Naive thymus-derived CD4-positive, alpha-beta T cell (primary cell): Measurements from ENCODE around the gene MGAT5B. TPM values are rescaled to one million over a fixed set of nuclear protein-coding genes. Genes with fewer than 3 reads are reported as not detected.

ENCODE experiments used
- ATAC-seq: fragments of 150-1000 bp; cut with Tn5 transposase; 2 replicates; pipeline ENCODE4 v1.10.0; 2021; ENCODE audit warnings: mild to moderate bottlenecking, moderate library complexity
- CTCF ChIA-PET: fragments of 350-600 bp; sonication (Branson Sonifier 250); formaldehyde crosslinking; loops from one replicate; lab custom pipeline; 2021; ENCODE audit warnings: antibody characterized with exemption; lab: Charles Lee
- POLR2A ChIA-PET: fragments of 350-600 bp; sonication (Branson Sonifier 250); formaldehyde crosslinking; loops from one replicate; lab custom pipeline; 2021; ENCODE audit warnings: antibody characterized with exemption, inconsistent platforms; lab: Charles Lee
- DNase-seq, 9 donors: peaks; one replicate each; pipeline versions ENCODE4 v3.0.0 to v3.0.0-alpha.2; 2020 to 2022; ENCODE audit warnings: mixed read lengths in 1 of 9
- H3K27ac ChIP-seq: one replicate; pipeline ENCODE4 v1.7.0; 2013; ENCODE audit warnings: mild to moderate bottlenecking, low read depth, low read length, moderate library complexity
- H3K27me3 ChIP-seq, 2 donors: one replicate each; pipeline ENCODE4 v1.7.0; 2013; ENCODE audit warnings: low read length in 2 of 2, mild to moderate bottlenecking in 2 of 2, moderate library complexity in 2 of 2; ENCODE audit not compliant: control insufficient read depth in 2 of 2, insufficient read depth in 2 of 2
- H3K36me3 ChIP-seq, 3 experiments: 1 replicate in 2 of 3; 2 replicates in 1 of 3; pipeline ENCODE4 v1.7.0; 2013; ENCODE audit warnings: low read length in 3 of 3, mild to moderate bottlenecking in 3 of 3, moderate library complexity in 1 of 3; ENCODE audit not compliant: insufficient read depth in 3 of 3, control insufficient read depth in 2 of 3
- H3K4me1 ChIP-seq, 2 donors: one replicate each; pipeline ENCODE4 v1.7.0; 2013; ENCODE audit warnings: low read length in 2 of 2, mild to moderate bottlenecking in 2 of 2, moderate library complexity in 1 of 2; ENCODE audit not compliant: control insufficient read depth in 2 of 2, insufficient read depth in 2 of 2
- H3K4me3 ChIP-seq: 2 replicates; pipeline ENCODE4 v1.7.0; 2013; ENCODE audit warnings: mild to moderate bottlenecking, low read length
- H3K9me3 ChIP-seq, 3 experiments: 1 replicate in 2 of 3; 2 replicates in 1 of 3; pipeline ENCODE4 v1.7.0; 2013; ENCODE audit warnings: low read length in 3 of 3; ENCODE audit not compliant: control insufficient read depth in 2 of 3
- H3K27ac Mint-ChIP-seq, 9 donors: one replicate each; pipeline ENCODE4 v1.8.0; 2020 to 2022; ENCODE audit warnings: mixed read lengths in 9 of 9, mild to moderate bottlenecking in 8 of 9, moderate library complexity in 5 of 9, inconsistent platforms in 2 of 9
- H3K27me3 Mint-ChIP-seq, 5 donors: one replicate each; pipeline ENCODE4 v1.8.0; 2021 to 2022; ENCODE audit warnings: mixed read lengths in 5 of 5, mild to moderate bottlenecking in 1 of 5
- H3K36me3 Mint-ChIP-seq, 5 donors: one replicate each; pipeline ENCODE4 v1.8.0; 2020 to 2022; ENCODE audit warnings: mixed read lengths in 5 of 5, mild to moderate bottlenecking in 3 of 5, inconsistent platforms in 1 of 5
- H3K4me1 Mint-ChIP-seq, 7 donors: one replicate each; pipeline ENCODE4 v1.8.0; 2020 to 2022; ENCODE audit warnings: mixed read lengths in 7 of 7, mild to moderate bottlenecking in 3 of 7, inconsistent platforms in 1 of 7
- H3K4me3 Mint-ChIP-seq, 10 donors: one replicate each; pipeline ENCODE4 v1.8.0; 2020 to 2022; ENCODE audit warnings: mild to moderate bottlenecking in 10 of 10, mixed read lengths in 10 of 10, moderate library complexity in 6 of 10, inconsistent platforms in 2 of 10
- H3K9me3 Mint-ChIP-seq, 11 donors: one replicate each; pipeline ENCODE4 v1.8.0; 2020 to 2022; ENCODE audit warnings: mixed read lengths in 11 of 11, mild to moderate bottlenecking in 4 of 11, inconsistent platforms in 1 of 11, moderate library complexity in 1 of 11
- intact Hi-C, 2 donors: fragments of 100-400 bp; cut with micrococcal nuclease; formaldehyde crosslinking; loops; one replicate each; pipeline ENCODE4 v1.15.1; 2023
- polyA plus RNA-seq, 2 donors: library from polyadenylated mRNA; unstranded; fragments of 300-500 nt; fragmentation: Illumina TruSeq; gene quantifications; one replicate each; pipeline ENCODE4 v1.2.3, GENCODE V29; 2021
- total RNA-seq, 6 experiments: library from RNA in 5 of 6; stranded (reverse) in 5 of 6; gene quantifications; 1 replicate in 5 of 6; 2 replicates in 1 of 6; pipeline ENCODE4 v1.2.3 and lab custom pipeline; 2021 to 2026

The MGAT5B gene
- total and polyA plus RNA-seq, 7 experiments from 2014 or later = 0.12 to 3.7 (median 1.5) TPM; not detected in 1

GRCh38 chr17:76917829-76918228 lies 49.6 kb downstream of the MGAT5B start:
- Histone ChIP-seq H3K27me3 (no peaks in the 10 kb centered on the region), H3K9me3 (no peaks in the 10 kb centered on the region), H3K27ac (no peak overlapping the region), H3K4me1 (no peaks in the 10 kb centered on the region), H3K36me3 (no peaks in the 10 kb centered on the region), H3K4me3 (no peak overlapping the region)
- DNase-seq = no peak
- no peaks in the 10 kb centered on the region for H3K9me3 Mint-ChIP-seq
- no peak overlapping the region for H3K27ac Mint-ChIP-seq
- H3K4me3 Mint-ChIP-seq = no peak overlapping the region
- peaks cover 0 to 13% (median 0%) of the 10 kb centered on the region in 5 donors for H3K27me3 Mint-ChIP-seq
- ChIA-PET POLR2A (no interaction called here), CTCF (no interaction called here)
- intact Hi-C loops = no loop called here
- H3K36me3 Mint-ChIP-seq = no peaks in the 10 kb centered on the region
- no peak for ATAC-seq
- H3K4me1 Mint-ChIP-seq = no peaks in the 10 kb centered on the region

- Histone ChIP-seq H3K4me3 (no peak overlapping the region), H3K9me3 (no peaks in the 10 kb centered on the region), H3K27ac (no peak overlapping the region), H3K4me1 (no peaks in the 10 kb centered on the region), H3K36me3 (no peaks in the 10 kb centered on the region), H3K27me3 (no peaks in the 10 kb centered on the region)
- Mint-ChIP-seq H3K27ac (peak overlapping the region in 1 of 9 donors; percentile 45), H3K4me1 (no peaks in the 10 kb centered on the region), H3K27me3 (peaks cover 0 to 13% (median 0%) of the 10 kb centered on the region in 5 donors), H3K9me3 (no peaks in the 10 kb centered on the region), H3K4me3 (no peak overlapping the region), H3K36me3 (no peaks in the 10 kb centered on the region)
- ChIA-PET CTCF (no interaction called here), POLR2A (no interaction called here)
- DNase-seq (no peak), ATAC-seq (no peak)
- intact Hi-C loops = no loop called here
Observed at GRCh38 chr17:76918811-76919210, 50.6 kb downstream of the MGAT5B start.

- ChIA-PET CTCF (interaction anchor here (0.6 kb wide), 1 partner anchor 1173 kb away, joined by 3 read pairs; no protein-coding TSS in a partner anchor), POLR2A (no interaction called here)
- Histone ChIP-seq H3K36me3 (no peaks in the 10 kb centered on the region), H3K27ac (no peak overlapping the region), H3K9me3 (no peaks in the 10 kb centered on the region), H3K4me1 (no peaks in the 10 kb centered on the region), H3K27me3 (no peaks in the 10 kb centered on the region), H3K4me3 (no peak overlapping the region)
- no peak for ATAC-seq
- Mint-ChIP-seq H3K27me3 (peaks cover 0 to 8% (median 0%) of the 10 kb centered on the region in 5 donors), H3K36me3 (no peaks in the 10 kb centered on the region), H3K4me3 (no peak overlapping the region), H3K9me3 (no peaks in the 10 kb centered on the region), H3K4me1 (no peaks in the 10 kb centered on the region), H3K27ac (no peak overlapping the region)
- intact Hi-C loops = loop anchor here in 1 of 2 donors (10.0 kb wide), 1 partner anchor 74 kb away; no protein-coding TSS in a partner anchor
- no peak for DNase-seq
Observed at GRCh38 chr17:76920364-76921139, 52.3 kb downstream of the MGAT5B start.

GRCh38 chr17:76921340-76922036 lies 53.3 kb downstream of the MGAT5B start:
- intact Hi-C loops = loop anchor here in 1 of 2 donors (10.0 kb wide), 1 partner anchor 73 kb away; no protein-coding TSS in a partner anchor
- H3K9me3 ChIP-seq = no peaks in the 10 kb centered on the region
- peaks cover 0 to 5% (median 0%) of the 10 kb centered on the region in 5 donors for H3K27me3 Mint-ChIP-seq
- no peaks in the 10 kb centered on the region for H3K4me1 Mint-ChIP-seq
- no peak for ATAC-seq
- H3K27me3 ChIP-seq = no peaks in the 10 kb centered on the region
- H3K4me3 Mint-ChIP-seq = no peak overlapping the region
- no peak for DNase-seq
- no peaks in the 10 kb centered on the region for H3K36me3 Mint-ChIP-seq
- no peaks in the 10 kb centered on the region for H3K9me3 Mint-ChIP-seq
- H3K4me1 ChIP-seq = no peaks in the 10 kb centered on the region
- ChIA-PET CTCF (no interaction called here), POLR2A (no interaction called here)
- no peak overlapping the region for H3K27ac ChIP-seq
- H3K27ac Mint-ChIP-seq = peak overlapping the region in 2 of 9 donors; percentile 26 to 58
- no peak overlapping the region for H3K4me3 ChIP-seq
- no peaks in the 10 kb centered on the region for H3K36me3 ChIP-seq

- intact Hi-C loops = loop anchor here in 1 of 2 donors (10.0 kb wide), 1 partner anchor 73 kb away; no protein-coding TSS in a partner anchor
- ChIA-PET POLR2A (interaction anchor here (0.7 kb wide), 1 partner anchor 60 kb away, joined by 3 read pairs; no protein-coding TSS in a partner anchor), CTCF (no interaction called here)
- ATAC-seq (no peak), DNase-seq (no peak)
- peak overlapping the region in 1 of 9 donors; percentile 58 for H3K27ac Mint-ChIP-seq
- no peaks in the 10 kb centered on the region for H3K36me3 Mint-ChIP-seq
- no peaks in the 10 kb centered on the region for H3K36me3 ChIP-seq
- H3K9me3 ChIP-seq = no peaks in the 10 kb centered on the region
- no peaks in the 10 kb centered on the region for H3K9me3 Mint-ChIP-seq
- no peak overlapping the region for H3K4me3 ChIP-seq
- no peaks in the 10 kb centered on the region for H3K4me1 Mint-ChIP-seq
- no peaks in the 10 kb centered on the region for H3K27me3 ChIP-seq
- no peak overlapping the region for H3K27ac ChIP-seq
- H3K27me3 Mint-ChIP-seq = peaks cover 0 to 5% (median 0%) of the 10 kb centered on the region in 5 donors
- no peak overlapping the region for H3K4me3 Mint-ChIP-seq
- H3K4me1 ChIP-seq = no peaks in the 10 kb centered on the region
Observed at GRCh38 chr17:76922084-76922483, 53.9 kb downstream of the MGAT5B start.

- Mint-ChIP-seq H3K9me3 (no peaks in the 10 kb centered on the region), H3K4me1 (no peaks in the 10 kb centered on the region), H3K4me3 (no peak overlapping the region), H3K27ac (no peak overlapping the region), H3K36me3 (no peaks in the 10 kb centered on the region), H3K27me3 (peaks cover 0 to 5% (median 0%) of the 10 kb centered on the region in 5 donors)
- no peak for DNase-seq
- Histone ChIP-seq H3K27me3 (no peaks in the 10 kb centered on the region), H3K9me3 (no peaks in the 10 kb centered on the region), H3K4me1 (no peaks in the 10 kb centered on the region), H3K4me3 (no peak overlapping the region), H3K27ac (no peak overlapping the region), H3K36me3 (no peaks in the 10 kb centered on the region)
- intact Hi-C loops = loop anchor here in 1 of 2 donors (10.0 kb wide), 1 partner anchor 72 kb away; no protein-coding TSS in a partner anchor
- CTCF ChIA-PET = interaction anchor here (0.6 kb wide), 1 partner anchor 101 kb away, joined by 3 read pairs; no protein-coding TSS in a partner anchor
- POLR2A ChIA-PET = no interaction called here
- no peak for ATAC-seq
Observed at GRCh38 chr17:76922967-76923366, 54.8 kb downstream of the MGAT5B start.
